Neural cell (in vitro differentiated cells): ENCODE results near the gene BACE1-AS. TPM values are rescaled to one million over a fixed set of nuclear protein-coding genes. Genes with fewer than 3 reads are reported as not detected.

ENCODE experiments used
- H2AFZ ChIP-seq: fragments of 200-600, 300-800 bp; sonication (generic), shearing (Covaris generic); 2 replicates; pipeline ENCODE4 v1.6.0; 2014; ENCODE audit warnings: low read depth, mild to moderate bottlenecking, antibody characterized with exemption, low read length, moderate library complexity
- H3F3A ChIP-seq: fragments of 200-600 bp; shearing (Covaris generic); 2 replicates; pipeline ENCODE4 v1.6.1; 2016; ENCODE audit warnings: mild to moderate bottlenecking, moderate library complexity, mixed read lengths, antibody characterized with exemption, low read length; ENCODE audit not compliant: insufficient read depth, poor library complexity, severe bottlenecking
- H3K27ac ChIP-seq: fragments of 200-600, 300-800 bp; sonication (generic), shearing (Covaris generic); 2 replicates; pipeline ENCODE4 v1.5.1; 2014; ENCODE audit warnings: mild to moderate bottlenecking, low read length, moderate library complexity
- H3K27me3 ChIP-seq: fragments of 300-800, 200-600 bp; sonication (generic), shearing (Covaris generic); 2 replicates; pipeline ENCODE4 v1.6.0; 2014; ENCODE audit warnings: mild to moderate bottlenecking, low read depth, low read length, moderate library complexity; ENCODE audit not compliant: insufficient read depth
- H3K36me3 ChIP-seq: fragments of 300-800, 200-600 bp; sonication (generic), shearing (Covaris generic); 2 replicates; pipeline ENCODE4 v1.5.1; 2014; ENCODE audit warnings: mild to moderate bottlenecking, antibody characterized with exemption, low read length, moderate library complexity; ENCODE audit not compliant: insufficient read depth
- H3K4me2 ChIP-seq: fragments of 300-800, 200-600 bp; sonication (generic), shearing (Covaris generic); 2 replicates; pipeline ENCODE4 v1.6.0; 2014; ENCODE audit warnings: mild to moderate bottlenecking, low read length
- H3K4me3 ChIP-seq: fragments of 300-800, 200-600 bp; sonication (generic), shearing (Covaris generic); 2 replicates; pipeline ENCODE4 v1.5.1; 2014; ENCODE audit warnings: mild to moderate bottlenecking, low read length, moderate library complexity
- H3K79me2 ChIP-seq: fragments of 200-600 bp; shearing (Covaris generic); replicated peaks from 2 replicates; pipeline ENCODE4 v1.6.0; 2014; ENCODE audit warnings: mild to moderate bottlenecking, low read length, moderate library complexity; ENCODE audit not compliant: insufficient read depth
- H3K9ac ChIP-seq: fragments of 300-800, 200-600 bp; sonication (generic), shearing (Covaris generic); 2 replicates; pipeline ENCODE4 v1.6.1; 2016; ENCODE audit warnings: mild to moderate bottlenecking, low read length, mixed read lengths
- H3K9me2 ChIP-seq: fragments of 200-600 bp; shearing (Covaris generic); 2 replicates; pipeline ENCODE4 v1.6.1; 2016; ENCODE audit warnings: mild to moderate bottlenecking, low read length, mixed read lengths; ENCODE audit not compliant: insufficient read depth
- H3K9me3 ChIP-seq: fragments of 200-600, 300-800 bp; sonication (generic), shearing (Covaris generic); 2 replicates; pipeline ENCODE4 v1.6.1; 2016; ENCODE audit warnings: mild to moderate bottlenecking, mixed run types, low read length, moderate library complexity, mixed read lengths
- H4K20me1 ChIP-seq: fragments of 200-600 bp; shearing (Covaris generic); 2 replicates; pipeline ENCODE4 v1.6.1; 2016; ENCODE audit warnings: mild to moderate bottlenecking, mixed run types; ENCODE audit not compliant: insufficient read depth
- EP300 ChIP-seq: fragments of 450-650 bp; conservative IDR thresholded peaks from 2 replicates; pipeline ENCODE4 v1.6.1; 2014; ENCODE audit warnings: antibody characterized with exemption, mild to moderate bottlenecking, moderate library complexity; ENCODE audit not compliant: poor library complexity, severe bottlenecking
- EZH2 ChIP-seq: fragments of 200-600, 300-800 bp; shearing (Covaris generic), sonication (generic); IDR thresholded peaks from 2 replicates; pipeline ENCODE4 v1.6.1; 2014; ENCODE audit warnings: antibody characterized with exemption, low read length, borderline replicate concordance, mild to moderate bottlenecking; ENCODE audit not compliant: insufficient read depth, poor library complexity, severe bottlenecking
- MXI1 ChIP-seq: fragments of 450-650 bp; conservative IDR thresholded peaks from 2 replicates; pipeline ENCODE4 v1.6.1; 2014; ENCODE audit warnings: antibody characterized with exemption, mild to moderate bottlenecking; ENCODE audit not compliant: poor library complexity, severe bottlenecking
- POLR2AphosphoS5 ChIP-seq: IDR thresholded peaks from 2 replicates; pipeline ENCODE4 v1.6.1; 2012
- RAD21 ChIP-seq: fragments of 450-650 bp; conservative IDR thresholded peaks from 2 replicates; pipeline ENCODE4 v1.6.1; 2014; ENCODE audit warnings: antibody characterized with exemption, mild to moderate bottlenecking, moderate library complexity
- SMC3 ChIP-seq: fragments of 450-650 bp; conservative IDR thresholded peaks from 2 replicates; pipeline ENCODE4 v1.6.1; 2014; ENCODE audit warnings: antibody characterized with exemption, mild to moderate bottlenecking, moderate library complexity; ENCODE audit not compliant: poor library complexity
- TAF1 ChIP-seq: IDR thresholded peaks from 2 replicates; pipeline ENCODE4 v1.6.1; 2012; ENCODE audit warnings: low read depth
- polyA plus RNA-seq: library from polyadenylated mRNA; depleted of rRNA; stranded (reverse); fragments of >200 nt; gene quantifications from 2 replicates; pipeline ENCODE4 v1.2.3, GENCODE V29; 2014
- TF ChIP-seq, protein P1 (sequence below): IDR thresholded peaks from 2 replicates; pipeline ENCODE4 v1.6.1; 2012; ENCODE audit warnings: borderline replicate concordance
- TF ChIP-seq, protein P2 (sequence below): fragments of 450-650 bp; IDR thresholded peaks from 2 replicates; pipeline ENCODE4 v1.5.1; 2014; ENCODE audit warnings: antibody characterized with exemption, mild to moderate bottlenecking, moderate library complexity; ENCODE audit not compliant: poor library complexity, severe bottlenecking

The BACE1-AS gene
- polyA plus RNA-seq, 1 donor from 2014 or later: 3.8 TPM

DNA sequence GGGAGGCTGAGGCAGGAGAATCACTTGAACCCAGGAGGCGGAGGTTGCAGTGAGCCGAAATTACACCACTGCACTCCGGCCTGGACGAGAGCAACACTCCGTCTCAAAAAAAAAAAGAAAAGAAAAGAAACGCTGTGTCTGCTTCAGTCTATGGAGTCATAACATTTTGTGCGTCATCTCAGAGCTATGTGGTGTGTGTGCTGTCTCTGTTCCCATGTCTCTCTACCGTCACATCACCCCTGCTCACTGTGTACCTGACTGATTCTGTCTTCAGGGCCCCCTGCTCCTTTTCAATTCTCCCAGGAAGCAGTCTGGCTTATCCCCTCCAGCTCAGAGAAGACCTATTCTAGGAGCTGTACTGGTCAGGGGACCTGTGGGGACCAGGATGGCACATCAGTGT lies 7.0 kb downstream of the BACE1-AS start:
- no peaks in the 10 kb centered on the region for H3K9me3 ChIP-seq
- no peaks in the 10 kb centered on the region for H3K36me3 ChIP-seq
- H3K4me3 ChIP-seq: no peak overlapping the region
- H3K79me2 ChIP-seq: no peaks in the 10 kb centered on the region
- H3K4me2 ChIP-seq: no peak overlapping the region
- TF ChIP-seq TAF1: no peak
- TF ChIP-seq, protein P1, sequence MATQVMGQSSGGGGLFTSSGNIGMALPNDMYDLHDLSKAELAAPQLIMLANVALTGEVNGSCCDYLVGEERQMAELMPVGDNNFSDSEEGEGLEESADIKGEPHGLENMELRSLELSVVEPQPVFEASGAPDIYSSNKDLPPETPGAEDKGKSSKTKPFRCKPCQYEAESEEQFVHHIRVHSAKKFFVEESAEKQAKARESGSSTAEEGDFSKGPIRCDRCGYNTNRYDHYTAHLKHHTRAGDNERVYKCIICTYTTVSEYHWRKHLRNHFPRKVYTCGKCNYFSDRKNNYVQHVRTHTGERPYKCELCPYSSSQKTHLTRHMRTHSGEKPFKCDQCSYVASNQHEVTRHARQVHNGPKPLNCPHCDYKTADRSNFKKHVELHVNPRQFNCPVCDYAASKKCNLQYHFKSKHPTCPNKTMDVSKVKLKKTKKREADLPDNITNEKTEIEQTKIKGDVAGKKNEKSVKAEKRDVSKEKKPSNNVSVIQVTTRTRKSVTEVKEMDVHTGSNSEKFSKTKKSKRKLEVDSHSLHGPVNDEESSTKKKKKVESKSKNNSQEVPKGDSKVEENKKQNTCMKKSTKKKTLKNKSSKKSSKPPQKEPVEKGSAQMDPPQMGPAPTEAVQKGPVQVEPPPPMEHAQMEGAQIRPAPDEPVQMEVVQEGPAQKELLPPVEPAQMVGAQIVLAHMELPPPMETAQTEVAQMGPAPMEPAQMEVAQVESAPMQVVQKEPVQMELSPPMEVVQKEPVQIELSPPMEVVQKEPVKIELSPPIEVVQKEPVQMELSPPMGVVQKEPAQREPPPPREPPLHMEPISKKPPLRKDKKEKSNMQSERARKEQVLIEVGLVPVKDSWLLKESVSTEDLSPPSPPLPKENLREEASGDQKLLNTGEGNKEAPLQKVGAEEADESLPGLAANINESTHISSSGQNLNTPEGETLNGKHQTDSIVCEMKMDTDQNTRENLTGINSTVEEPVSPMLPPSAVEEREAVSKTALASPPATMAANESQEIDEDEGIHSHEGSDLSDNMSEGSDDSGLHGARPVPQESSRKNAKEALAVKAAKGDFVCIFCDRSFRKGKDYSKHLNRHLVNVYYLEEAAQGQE: no peak
- no peaks in the 10 kb centered on the region for H3K9me2 ChIP-seq
- H3K9ac ChIP-seq: no peak overlapping the region
- H4K20me1 ChIP-seq: no peaks in the 10 kb centered on the region
- no peaks in the 10 kb centered on the region for H3F3A ChIP-seq
- no peaks in the 10 kb centered on the region for H3K27me3 ChIP-seq
- no peak overlapping the region for H3K27ac ChIP-seq
- no peak overlapping the region for H2AFZ ChIP-seq

DNA sequence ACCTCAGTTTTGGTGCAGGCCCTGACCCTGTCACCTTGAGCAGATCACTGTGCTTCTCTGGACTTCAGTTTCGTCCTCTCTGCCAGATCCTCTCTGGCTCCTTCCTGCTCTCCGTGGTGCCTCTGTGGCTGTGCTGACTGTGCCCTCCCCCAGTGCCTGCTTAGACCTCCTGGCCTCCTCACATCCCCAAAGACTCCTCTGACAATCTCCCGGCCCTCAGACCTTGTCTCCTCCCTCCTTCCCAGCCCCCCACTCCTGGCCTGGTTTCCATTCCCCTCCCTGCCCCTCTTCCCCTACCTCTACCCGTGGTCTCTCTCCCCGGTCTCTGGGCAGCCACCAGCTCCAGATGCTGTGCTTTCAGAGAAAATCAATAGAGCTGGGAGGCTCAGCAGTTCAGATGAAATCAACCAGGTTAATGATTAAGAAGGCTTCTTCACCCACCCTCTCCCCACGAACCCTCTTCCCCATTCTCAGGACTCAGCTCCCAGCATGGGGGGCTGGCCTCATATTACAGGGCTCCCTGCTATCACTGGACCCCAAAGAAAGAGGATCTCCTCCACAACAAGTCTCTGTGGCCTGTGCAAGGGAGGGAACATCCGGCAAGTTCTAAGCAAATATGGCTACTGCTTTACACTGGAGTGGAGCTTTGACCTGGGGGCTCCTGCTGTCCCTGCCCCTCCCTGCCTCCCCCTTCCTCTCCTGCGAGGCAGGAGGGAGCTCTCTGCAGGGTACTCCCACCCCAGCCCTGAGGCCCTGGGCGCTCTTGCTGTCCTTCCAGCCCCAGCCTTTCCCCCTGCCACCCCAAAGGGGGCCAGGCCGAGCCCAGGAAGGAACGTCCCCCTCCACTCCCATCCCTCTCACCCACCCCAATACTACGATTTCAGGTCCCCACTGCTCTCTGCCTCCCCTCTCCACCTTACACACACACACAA lies 8.5 kb downstream of the BACE1-AS start:
- H3K4me2 ChIP-seq: no peak overlapping the region
- TF ChIP-seq EP300: no peak
- TF ChIP-seq RAD21: no peak
- TF ChIP-seq SMC3: no peak
- no peak for TF ChIP-seq EZH2
- TF ChIP-seq, protein P1: no peak
- TF ChIP-seq TAF1: no peak
- TF ChIP-seq, protein P2, sequence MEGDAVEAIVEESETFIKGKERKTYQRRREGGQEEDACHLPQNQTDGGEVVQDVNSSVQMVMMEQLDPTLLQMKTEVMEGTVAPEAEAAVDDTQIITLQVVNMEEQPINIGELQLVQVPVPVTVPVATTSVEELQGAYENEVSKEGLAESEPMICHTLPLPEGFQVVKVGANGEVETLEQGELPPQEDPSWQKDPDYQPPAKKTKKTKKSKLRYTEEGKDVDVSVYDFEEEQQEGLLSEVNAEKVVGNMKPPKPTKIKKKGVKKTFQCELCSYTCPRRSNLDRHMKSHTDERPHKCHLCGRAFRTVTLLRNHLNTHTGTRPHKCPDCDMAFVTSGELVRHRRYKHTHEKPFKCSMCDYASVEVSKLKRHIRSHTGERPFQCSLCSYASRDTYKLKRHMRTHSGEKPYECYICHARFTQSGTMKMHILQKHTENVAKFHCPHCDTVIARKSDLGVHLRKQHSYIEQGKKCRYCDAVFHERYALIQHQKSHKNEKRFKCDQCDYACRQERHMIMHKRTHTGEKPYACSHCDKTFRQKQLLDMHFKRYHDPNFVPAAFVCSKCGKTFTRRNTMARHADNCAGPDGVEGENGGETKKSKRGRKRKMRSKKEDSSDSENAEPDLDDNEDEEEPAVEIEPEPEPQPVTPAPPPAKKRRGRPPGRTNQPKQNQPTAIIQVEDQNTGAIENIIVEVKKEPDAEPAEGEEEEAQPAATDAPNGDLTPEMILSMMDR: no peak
- TF ChIP-seq POLR2AphosphoS5: no peak
- no peak for TF ChIP-seq MXI1
- no peaks in the 10 kb centered on the region for H3K27me3 ChIP-seq
- H3K79me2 ChIP-seq: no peaks in the 10 kb centered on the region
- H3K9me3 ChIP-seq: no peaks in the 10 kb centered on the region
- H3K4me3 ChIP-seq: no peak overlapping the region
- no peaks in the 10 kb centered on the region for H3K36me3 ChIP-seq
- no peak overlapping the region for H3K9ac ChIP-seq
- H2AFZ ChIP-seq: no peak overlapping the region
- H3K27ac ChIP-seq: no peak overlapping the region
- no peaks in the 10 kb centered on the region for H4K20me1 ChIP-seq
- H3K9me2 ChIP-seq: no peaks in the 10 kb centered on the region
- no peaks in the 10 kb centered on the region for H3F3A ChIP-seq
